Right lobe of liver (tissue), 6 donors: ENCODE data around the gene MRPL46. TPM values are rescaled to one million over a fixed set of nuclear protein-coding genes. Genes with fewer than 3 reads are reported as not detected.
"Not testable (repeated sequence)": the region's sequence is repeated elsewhere in the genome, so short reads cannot be mapped to it uniquely, and the experiment has no call there.

Experiments
- ATAC-seq, 4 donors: fragments of 200-7000 bp; cut with Tn5 transposase; one replicate each; pipeline ENCODE4 v1.9.1; 2020; ENCODE audit warnings: mild to moderate bottlenecking in 4 of 4, moderate library complexity in 4 of 4
- DNase-seq, 3 donors: peaks; one replicate each; pipeline ENCODE4 v3.0.0-alpha.2; 2020
- H3K27ac ChIP-seq, 3 donors: fragments of 200-600 bp; one replicate each; pipeline ENCODE4 v1.8.0; 2022
- H3K27me3 ChIP-seq, 2 donors: fragments of 200-600 bp; one replicate each; pipeline ENCODE4 v1.8.0; 2022
- H3K36me3 ChIP-seq, 4 donors: fragments of 200-600 bp; sonication (generic) in 1 of 4; one replicate each; pipeline versions ENCODE4 v1.5.1 to v1.8.0; 2017 to 2022; ENCODE audit warnings: control low read depth in 1 of 4
- H3K4me1 ChIP-seq, 4 donors: fragments of 200-600 bp; sonication (generic) in 1 of 4; one replicate each; pipeline versions ENCODE4 v1.5.1 to v1.8.0; 2017 to 2022; ENCODE audit warnings: control low read depth in 1 of 4
- H3K4me3 ChIP-seq, 3 donors: fragments of 200-600 bp; one replicate each; pipeline ENCODE4 v1.8.0; 2022
- H3K9me3 ChIP-seq, 4 donors: fragments of 200-600 bp; sonication (generic) in 1 of 4; one replicate each; pipeline versions ENCODE4 v1.5.1 to v1.8.0; 2017 to 2022; ENCODE audit warnings: control low read depth in 1 of 4
- POLR2A ChIP-seq: fragments of 450-650 bp; IDR thresholded peaks from one replicate; pipeline ENCODE4 v1.6.1; 2017; ENCODE audit warnings: antibody characterized with exemption, mild to moderate bottlenecking
- WGBS: methylation state at CpG from one replicate; pipeline ENCODE4 v1.1.6; 2018; ENCODE audit warnings: low coverage, low lambda C conversion rate; ENCODE audit not compliant: insufficient coverage; ENCODE audit errors: missing lambda C conversion rate; 5-methylcytosine and 5-hydroxymethylcytosine counted together
- intact Hi-C, 2 donors: fragments of 100-400 bp; cut with DNase I; formaldehyde crosslinking; loops; one replicate each; pipeline versions ENCODE4 v1.11.2 to v1.14.1; 2022
- total RNA-seq, 6 experiments: library from RNA; depleted of rRNA in 2 of 6; stranded (reverse); fragments of >200 nt in 2 of 6; fragmentation: NEBNext Ultra II Directional in 3 of 6; extraction: Animal tissue kit (Norgen Biotek cat#: 25700) in 3 of 6; gene quantifications; one replicate each; pipeline versions ENCODE4 v1.1.0 to v1.2.4, GENCODE V29; 2016 to 2023
- TF ChIP-seq, protein P1 (sequence below), 4 donors: fragments of 200-600 bp in 3 of 4; fragments of 450-650 bp in 1 of 4; IDR thresholded peaks; one replicate each; pipeline versions ENCODE4 v1.5.1 to v1.8.0; 2016 to 2022; ENCODE audit warnings: antibody characterized with exemption in 4 of 4, mild to moderate bottlenecking in 2 of 4
- donor health status: DM: no; HTN: yes; CAD: no.
- donor health status: DM: no; HTN: no; CAD: no.
- donor health status: DM: no; HTN: no; CAD: no.
- donor health status: DM: no; HTN: yes; CAD: no.
- donor health status: DM: no; HTN: yes; CAD: no.

The MRPL46 gene
- total RNA-seq, 6 experiments from 2014 or later: 25.4 to 38.4 (median 33.9) TPM

DNA sequence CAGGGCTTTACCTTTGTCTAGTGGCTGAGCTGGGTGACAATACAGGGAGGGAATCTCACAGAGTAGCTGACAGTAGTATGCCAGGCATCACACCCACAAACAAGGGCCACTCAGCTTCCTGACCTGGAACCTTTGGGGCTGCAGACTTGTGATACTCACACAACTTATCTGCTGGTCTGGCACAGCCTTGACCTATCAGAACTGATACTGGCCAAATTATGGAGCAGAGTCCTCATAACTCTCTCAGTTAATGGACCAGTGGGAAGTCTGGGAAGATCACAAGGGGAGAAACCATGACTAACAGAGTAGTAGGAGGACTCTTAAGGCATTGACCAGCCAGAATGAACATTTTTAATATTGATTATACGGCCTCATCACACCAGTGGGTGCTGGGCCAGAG lies 19.4 kb downstream of the MRPL46 start:
- no peak for ATAC-seq
- intact Hi-C loops: no loop called here
- Histone ChIP-seq H3K4me3 (no peak overlapping the region), H3K27me3 (peaks cover 0 to 3% of the 10 kb centered on the region in 2 donors), H3K27ac (no peak overlapping the region), H3K4me1 (no peaks in the 10 kb centered on the region), H3K36me3 (no peaks in the 10 kb centered on the region), H3K9me3 (no peaks in the 10 kb centered on the region)
- DNase-seq: no peak
- TF ChIP-seq POLR2A: no peak
- 50% methylated on average over 1 of the region's 1 CpG for WGBS

DNA sequence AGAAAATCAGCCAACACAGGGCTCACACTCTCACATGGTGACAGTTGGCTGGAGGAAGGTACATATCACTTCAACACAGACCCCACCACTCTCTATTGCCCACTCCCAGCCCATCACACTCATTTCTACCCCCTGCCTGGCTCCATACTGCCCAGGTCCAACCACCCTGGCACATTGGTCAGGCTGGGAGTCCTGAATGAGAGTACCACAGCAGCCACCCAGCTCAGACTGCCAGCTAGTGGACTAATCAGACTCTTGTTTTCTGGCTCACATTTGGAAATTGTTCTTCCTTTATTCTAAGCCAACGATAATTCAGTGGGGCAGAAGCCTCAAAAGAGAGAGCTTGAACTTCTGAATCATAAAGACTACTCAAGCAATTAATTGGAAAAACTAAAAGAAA lies 20.0 kb downstream of the MRPL46 start:
- intact Hi-C loops: no loop called here
- WGBS: 73% methylated on average over 1 of the region's 1 CpG

DNA sequence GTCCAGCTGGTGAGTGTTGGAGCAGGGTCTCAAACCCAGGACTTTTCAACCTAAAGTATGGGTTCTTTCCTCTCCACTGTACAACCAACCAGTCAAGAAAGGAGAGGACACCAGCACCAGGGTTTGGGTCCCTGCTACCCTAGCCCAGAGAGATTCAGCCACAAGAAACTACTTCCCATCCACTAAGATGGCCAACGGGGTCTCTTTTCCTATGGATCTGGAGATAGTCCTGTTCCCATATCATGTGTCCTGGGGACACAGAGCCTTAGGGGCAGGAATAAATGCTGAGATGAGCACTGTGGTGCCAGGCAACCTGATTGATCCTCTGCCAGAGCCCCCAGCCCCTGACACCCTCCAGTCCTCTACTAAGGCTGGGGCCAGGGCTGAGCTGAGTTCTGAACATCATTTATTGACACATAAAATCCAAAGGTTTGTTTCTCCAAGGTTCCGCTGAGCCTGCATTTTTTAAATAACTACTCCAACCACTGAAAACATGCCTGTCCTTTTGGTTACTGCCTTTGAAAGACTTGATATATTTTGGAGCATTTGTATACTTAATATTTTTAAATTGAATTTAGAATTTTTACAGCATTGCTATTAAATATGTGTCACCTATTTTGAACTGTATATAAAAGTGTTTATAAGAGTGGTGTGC lies 26.0 kb downstream of the MRPL46 start:
- H3K27me3 ChIP-seq: no peaks in the 10 kb centered on the region
- TF ChIP-seq, protein P1, sequence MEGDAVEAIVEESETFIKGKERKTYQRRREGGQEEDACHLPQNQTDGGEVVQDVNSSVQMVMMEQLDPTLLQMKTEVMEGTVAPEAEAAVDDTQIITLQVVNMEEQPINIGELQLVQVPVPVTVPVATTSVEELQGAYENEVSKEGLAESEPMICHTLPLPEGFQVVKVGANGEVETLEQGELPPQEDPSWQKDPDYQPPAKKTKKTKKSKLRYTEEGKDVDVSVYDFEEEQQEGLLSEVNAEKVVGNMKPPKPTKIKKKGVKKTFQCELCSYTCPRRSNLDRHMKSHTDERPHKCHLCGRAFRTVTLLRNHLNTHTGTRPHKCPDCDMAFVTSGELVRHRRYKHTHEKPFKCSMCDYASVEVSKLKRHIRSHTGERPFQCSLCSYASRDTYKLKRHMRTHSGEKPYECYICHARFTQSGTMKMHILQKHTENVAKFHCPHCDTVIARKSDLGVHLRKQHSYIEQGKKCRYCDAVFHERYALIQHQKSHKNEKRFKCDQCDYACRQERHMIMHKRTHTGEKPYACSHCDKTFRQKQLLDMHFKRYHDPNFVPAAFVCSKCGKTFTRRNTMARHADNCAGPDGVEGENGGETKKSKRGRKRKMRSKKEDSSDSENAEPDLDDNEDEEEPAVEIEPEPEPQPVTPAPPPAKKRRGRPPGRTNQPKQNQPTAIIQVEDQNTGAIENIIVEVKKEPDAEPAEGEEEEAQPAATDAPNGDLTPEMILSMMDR (IDR thresholded peaks at IDR 0.05): no peak
- no peak for TF ChIP-seq POLR2A
- H3K4me3 ChIP-seq: no peak overlapping the region
- no peaks in the 10 kb centered on the region for H3K4me1 ChIP-seq
- intact Hi-C loops: no loop called here
- H3K36me3 ChIP-seq: no peaks in the 10 kb centered on the region
- no peaks in the 10 kb centered on the region for H3K9me3 ChIP-seq
- H3K27ac ChIP-seq: no peak overlapping the region
- DNase-seq (no peak), ATAC-seq (no peak)
- WGBS: 63% methylated on average over 2 of the region's 2 CpGs

More for the DNA sequence above, 20.0 kb downstream of the MRPL46 start:
- Histone ChIP-seq H3K27me3 (peaks cover 0 to 3% of the 10 kb centered on the region in 2 donors), H3K36me3 (no peaks in the 10 kb centered on the region), H3K9me3 (no peaks in the 10 kb centered on the region), H3K27ac (no peak overlapping the region), H3K4me1 (no peaks in the 10 kb centered on the region), H3K4me3 (no peak overlapping the region)
- TF ChIP-seq, protein P1 (IDR thresholded peaks at IDR 0.05): no peak
- TF ChIP-seq POLR2A: no peak
- no peak for ATAC-seq
- DNase-seq: no peak

DNA sequence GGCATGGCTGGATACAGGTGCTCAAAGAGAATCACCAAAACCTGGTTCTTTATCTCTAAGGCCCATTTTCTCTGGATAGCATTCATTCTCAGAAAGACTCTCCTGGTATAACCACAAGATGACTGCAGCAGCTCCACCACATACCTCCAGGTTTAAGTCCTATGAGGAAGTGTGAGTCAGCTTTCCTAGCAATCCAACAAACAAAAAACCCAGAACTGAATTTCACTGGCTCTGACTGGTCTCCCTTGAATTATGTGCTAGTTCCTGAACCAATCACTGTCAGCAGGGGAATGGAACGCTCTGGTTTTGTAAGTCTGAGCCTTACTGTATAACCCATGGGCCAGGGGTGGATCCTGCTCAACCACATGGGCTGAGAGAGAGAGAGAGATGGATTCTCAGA lies 27.2 kb downstream of the MRPL46 start:
- Histone ChIP-seq H3K4me1 (no peaks in the 10 kb centered on the region), H3K4me3 (no peak overlapping the region), H3K36me3 (no peaks in the 10 kb centered on the region), H3K27ac (no peak overlapping the region), H3K27me3 (no peaks in the 10 kb centered on the region), H3K9me3 (no peaks in the 10 kb centered on the region)
- no peak for TF ChIP-seq POLR2A
- TF ChIP-seq, protein P1 (IDR thresholded peaks at IDR 0.05): no peak
- ATAC-seq (no peak), DNase-seq (no peak)
- intact Hi-C loops: no loop called here
- WGBS: 60% methylated on average over 1 of the region's 1 CpG

DNA sequence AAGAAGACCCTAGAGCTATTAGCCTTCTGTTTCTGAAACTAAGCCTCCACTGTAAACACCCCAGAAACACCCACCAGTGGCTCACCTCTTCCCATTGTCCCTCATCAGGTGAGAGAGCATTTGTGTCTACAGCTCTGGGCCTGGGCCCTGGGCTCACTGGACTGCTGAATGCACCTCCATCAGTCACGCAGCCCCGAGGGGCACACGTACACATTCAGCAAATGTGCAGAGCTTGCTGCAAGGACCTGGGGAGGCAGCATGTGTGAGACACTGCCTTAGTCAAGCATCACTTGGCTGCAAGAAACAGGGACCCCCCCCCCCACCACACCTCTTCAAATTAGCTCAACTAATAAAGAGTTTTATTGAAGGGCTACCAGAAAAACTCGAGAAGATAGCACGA lies 29.0 kb downstream of the MRPL46 start:
- intact Hi-C loops: no loop called here
- ATAC-seq (no peak), DNase-seq (no peak)
- TF ChIP-seq POLR2A: no peak
- TF ChIP-seq, protein P1 (IDR thresholded peaks at IDR 0.05): no peak
- Histone ChIP-seq H3K36me3 (no peaks in the 10 kb centered on the region), H3K9me3 (no peaks in the 10 kb centered on the region), H3K27me3 (no peaks in the 10 kb centered on the region), H3K4me3 (no peak overlapping the region), H3K27ac (no peak overlapping the region), H3K4me1 (no peaks in the 10 kb centered on the region)
- 33% methylated on average over 2 of the region's 5 CpGs for WGBS

DNA sequence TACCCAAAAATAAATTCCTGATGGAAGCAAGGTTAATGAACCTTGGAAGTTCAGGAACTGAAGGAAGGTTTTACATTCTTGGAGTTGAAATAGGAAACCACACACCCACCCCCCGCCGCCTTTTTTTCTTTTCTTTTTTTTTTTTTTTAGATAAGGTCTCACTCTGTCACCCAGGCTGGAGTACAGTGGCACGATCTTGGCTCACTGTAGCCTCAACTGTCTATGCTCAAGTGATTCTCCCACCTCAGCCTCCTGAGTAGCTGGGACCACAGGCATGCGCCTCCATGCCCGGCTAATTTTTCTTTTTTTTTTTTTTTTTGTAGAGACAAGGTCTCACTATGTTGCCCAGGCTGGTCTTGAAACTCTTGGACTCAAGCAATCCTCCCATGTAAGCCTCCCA lies 33.1 kb downstream of the MRPL46 start:
- H3K36me3 ChIP-seq, DNase-seq, H3K4me1 ChIP-seq, intact Hi-C loops, H3K4me3 ChIP-seq, H3K27ac ChIP-seq, H3K27me3 ChIP-seq, H3K9me3 ChIP-seq, ATAC-seq: not testable (repeated sequence)
- WGBS: 60% methylated on average over 5 of the region's 5 CpGs
